Liver (tissue), 3 donors: Measurements from ENCODE around the gene TFB1M.

Experiments
- CTCF ChIP-seq: fragments of 150-350 bp; IDR thresholded peaks from 2 replicates; pipeline ENCODE4 v1.5.1; 2017; ENCODE audit warnings: improper control_type of control experiment, low read depth, low read length; ENCODE audit not compliant: missing input control
- EGR1 ChIP-seq, 2 donors: IDR thresholded peaks; 2 replicates each; pipeline ENCODE4 v1.6.1; 2016 to 2018; ENCODE audit warnings: antibody characterized with exemption in 2 of 2, low read depth in 2 of 2
- FOXA1 ChIP-seq: IDR thresholded peaks from 2 replicates; pipeline ENCODE4 v1.6.1; 2016; ENCODE audit warnings: antibody characterized with exemption
- HNF4A ChIP-seq, 2 donors: conservative IDR thresholded peaks; 2 replicates each; pipeline ENCODE4 v1.6.1; 2016; ENCODE audit warnings: antibody characterized with exemption in 2 of 2, mild to moderate bottlenecking in 2 of 2
- JUND ChIP-seq, 2 donors: IDR thresholded peaks; 2 replicates each; pipeline ENCODE4 v1.6.1; 2016; ENCODE audit warnings: antibody characterized with exemption in 2 of 2
- RAD21 ChIP-seq, 2 donors: IDR thresholded peaks; 2 replicates each; pipeline ENCODE4 v1.6.1; 2016; ENCODE audit warnings: antibody characterized with exemption in 2 of 2, mild to moderate bottlenecking in 2 of 2
- TAF1 ChIP-seq: conservative IDR thresholded peaks from 2 replicates; pipeline ENCODE4 v1.6.1; 2016; ENCODE audit warnings: antibody characterized with exemption, mild to moderate bottlenecking
- YY1 ChIP-seq: IDR thresholded peaks from 2 replicates; pipeline ENCODE4 v1.6.1; 2016; ENCODE audit warnings: antibody characterized with exemption, mild to moderate bottlenecking
- ZBTB33 ChIP-seq: IDR thresholded peaks from 2 replicates; pipeline ENCODE4 v1.6.1; 2016; ENCODE audit warnings: antibody characterized with exemption
- TF ChIP-seq, protein P1 (sequence below): IDR thresholded peaks from 2 replicates; pipeline ENCODE4 v1.6.1; 2016; ENCODE audit warnings: antibody characterized with exemption, mild to moderate bottlenecking
- TF ChIP-seq, protein P2 (sequence below): IDR thresholded peaks from 2 replicates; pipeline ENCODE4 v1.6.1; 2016; ENCODE audit warnings: antibody characterized with exemption
- donor health status: healthy.
- donor health status: healthy.

- TF ChIP-seq FOXA1: no peak
- TF ChIP-seq CTCF: no peak
- no peak for TF ChIP-seq RAD21 (IDR thresholded peaks at IDR 0.05)
- no peak for TF ChIP-seq JUND (IDR thresholded peaks at IDR 0.05)
- TF ChIP-seq ZBTB33: no peak
- no peak for TF ChIP-seq HNF4A (conservative IDR thresholded peaks at IDR 0.05)
- TF ChIP-seq TAF1: no peak
- TF ChIP-seq, protein P1, sequence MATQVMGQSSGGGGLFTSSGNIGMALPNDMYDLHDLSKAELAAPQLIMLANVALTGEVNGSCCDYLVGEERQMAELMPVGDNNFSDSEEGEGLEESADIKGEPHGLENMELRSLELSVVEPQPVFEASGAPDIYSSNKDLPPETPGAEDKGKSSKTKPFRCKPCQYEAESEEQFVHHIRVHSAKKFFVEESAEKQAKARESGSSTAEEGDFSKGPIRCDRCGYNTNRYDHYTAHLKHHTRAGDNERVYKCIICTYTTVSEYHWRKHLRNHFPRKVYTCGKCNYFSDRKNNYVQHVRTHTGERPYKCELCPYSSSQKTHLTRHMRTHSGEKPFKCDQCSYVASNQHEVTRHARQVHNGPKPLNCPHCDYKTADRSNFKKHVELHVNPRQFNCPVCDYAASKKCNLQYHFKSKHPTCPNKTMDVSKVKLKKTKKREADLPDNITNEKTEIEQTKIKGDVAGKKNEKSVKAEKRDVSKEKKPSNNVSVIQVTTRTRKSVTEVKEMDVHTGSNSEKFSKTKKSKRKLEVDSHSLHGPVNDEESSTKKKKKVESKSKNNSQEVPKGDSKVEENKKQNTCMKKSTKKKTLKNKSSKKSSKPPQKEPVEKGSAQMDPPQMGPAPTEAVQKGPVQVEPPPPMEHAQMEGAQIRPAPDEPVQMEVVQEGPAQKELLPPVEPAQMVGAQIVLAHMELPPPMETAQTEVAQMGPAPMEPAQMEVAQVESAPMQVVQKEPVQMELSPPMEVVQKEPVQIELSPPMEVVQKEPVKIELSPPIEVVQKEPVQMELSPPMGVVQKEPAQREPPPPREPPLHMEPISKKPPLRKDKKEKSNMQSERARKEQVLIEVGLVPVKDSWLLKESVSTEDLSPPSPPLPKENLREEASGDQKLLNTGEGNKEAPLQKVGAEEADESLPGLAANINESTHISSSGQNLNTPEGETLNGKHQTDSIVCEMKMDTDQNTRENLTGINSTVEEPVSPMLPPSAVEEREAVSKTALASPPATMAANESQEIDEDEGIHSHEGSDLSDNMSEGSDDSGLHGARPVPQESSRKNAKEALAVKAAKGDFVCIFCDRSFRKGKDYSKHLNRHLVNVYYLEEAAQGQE: no peak
- no peak for TF ChIP-seq YY1
- TF ChIP-seq, protein P2, sequence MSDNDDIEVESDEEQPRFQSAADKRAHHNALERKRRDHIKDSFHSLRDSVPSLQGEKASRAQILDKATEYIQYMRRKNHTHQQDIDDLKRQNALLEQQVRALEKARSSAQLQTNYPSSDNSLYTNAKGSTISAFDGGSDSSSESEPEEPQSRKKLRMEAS: no peak
- TF ChIP-seq EGR1 (IDR thresholded peaks at IDR 0.05; ENCODE audit: low read depth in 2 of 2): no peak
Measured at GRCh38 chr6:155253337-155253736, 60.9 kb downstream of the TFB1M start.
